DMS 273 treated with DMSO at 0.1 percent for 48 hours (cell line): ENCODE measurements around the gene CRYGS.
"Not testable (repeated sequence)": the region's sequence is repeated elsewhere in the genome, so short reads cannot be mapped to it uniquely, and the experiment has no call there.

ENCODE experiments used
- DNase-seq: peaks from one replicate; lab custom pipeline; 2025; lab: John Stamatoyannopoulos, UW

The CRYGS gene

DNA sequence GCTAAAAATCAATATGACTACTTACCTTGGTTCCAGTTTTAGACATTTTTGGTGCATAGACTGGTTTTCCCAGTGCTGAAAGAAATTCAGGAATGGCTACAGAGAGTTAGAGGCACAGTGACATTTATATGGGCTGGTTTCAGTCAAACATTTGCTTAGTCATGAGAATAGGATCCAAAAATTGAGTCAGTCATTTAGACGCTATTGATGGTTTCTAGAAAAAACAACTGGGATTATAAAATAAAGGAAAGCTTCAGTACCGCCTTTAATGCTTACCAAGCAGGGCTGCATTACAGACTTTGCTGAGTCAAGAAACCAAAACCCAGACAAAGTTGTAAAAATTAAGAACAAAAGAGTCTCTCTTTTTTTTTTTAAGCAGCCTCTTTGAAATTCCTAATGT lies at the start of gene CRYGS:
Gene CRYGS, minus strand, starts transcription at position 100 of the 400 bp plus-strand sequence. Its CDS starts 54 bp downstream, at position 46.
- no peak for DNase-seq

- no peak for DNase-seq
Observed at GRCh38 chr3:186593862-186594261, 49.7 kb upstream of the CRYGS start.

GRCh38 chr3:186592682-186593081 lies 48.5 kb upstream of the CRYGS start:
- DNase-seq: no peak

- DNase-seq: no peak
Observed at GRCh38 chr3:186590580-186591295, 46.6 kb upstream of the CRYGS start.

DNA sequence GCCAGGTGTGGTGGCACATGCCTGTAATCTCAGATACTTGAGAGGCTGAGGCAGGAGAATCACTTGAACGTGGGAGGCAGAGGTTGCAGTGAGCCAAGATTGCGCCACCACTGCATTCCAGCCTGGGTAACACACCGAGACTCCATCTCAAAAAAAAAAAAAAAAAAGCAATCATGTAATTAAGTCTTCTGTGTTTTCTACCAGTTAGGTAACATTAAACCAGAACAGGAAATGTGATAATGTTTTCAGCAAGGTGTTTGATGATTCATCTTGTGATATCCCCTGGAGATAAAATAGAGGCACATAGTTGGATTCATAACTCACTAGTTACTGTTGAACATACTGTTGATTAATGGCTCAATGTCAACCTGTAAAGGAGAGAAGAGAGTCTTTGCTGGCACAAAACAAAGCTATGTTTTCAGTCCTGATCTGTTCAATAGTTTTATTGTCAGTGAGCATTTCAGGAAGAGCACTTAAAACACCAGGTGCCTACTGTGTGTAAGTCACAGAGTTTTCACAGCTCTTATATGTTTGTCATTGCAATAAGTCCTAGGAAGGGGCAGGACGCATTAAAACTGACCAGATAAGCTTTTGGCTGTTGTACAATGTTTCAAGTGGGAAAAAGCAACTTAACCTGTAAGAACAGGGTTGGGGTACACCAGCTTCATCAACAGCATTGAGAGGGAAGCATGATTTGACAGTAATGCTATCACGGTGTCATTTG lies 45.8 kb upstream of the CRYGS start:
- DNase-seq: no peak

GRCh38 chr3:186589121-186589520 lies 44.9 kb upstream of the CRYGS start:
- DNase-seq: no peak

DNA sequence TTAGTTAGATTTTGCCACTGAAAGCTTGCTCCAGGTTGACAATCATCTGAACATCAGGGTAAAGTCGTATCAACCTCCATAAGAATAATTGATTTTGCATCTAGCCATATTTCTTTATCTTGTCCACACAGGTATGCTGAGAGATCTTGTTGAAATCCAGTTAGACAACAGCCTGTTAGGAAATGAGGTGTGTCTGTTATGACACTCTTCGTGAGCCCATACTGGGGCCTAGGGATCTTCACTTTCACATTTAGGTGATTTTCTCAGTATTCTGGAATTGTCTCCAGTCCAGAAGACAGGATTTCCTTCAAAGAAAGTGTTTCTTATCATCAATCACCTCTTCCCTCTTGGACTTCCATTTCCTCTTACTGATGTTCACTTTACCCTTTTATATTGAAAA lies 44.5 kb upstream of the CRYGS start:
- no peak for DNase-seq

DNA sequence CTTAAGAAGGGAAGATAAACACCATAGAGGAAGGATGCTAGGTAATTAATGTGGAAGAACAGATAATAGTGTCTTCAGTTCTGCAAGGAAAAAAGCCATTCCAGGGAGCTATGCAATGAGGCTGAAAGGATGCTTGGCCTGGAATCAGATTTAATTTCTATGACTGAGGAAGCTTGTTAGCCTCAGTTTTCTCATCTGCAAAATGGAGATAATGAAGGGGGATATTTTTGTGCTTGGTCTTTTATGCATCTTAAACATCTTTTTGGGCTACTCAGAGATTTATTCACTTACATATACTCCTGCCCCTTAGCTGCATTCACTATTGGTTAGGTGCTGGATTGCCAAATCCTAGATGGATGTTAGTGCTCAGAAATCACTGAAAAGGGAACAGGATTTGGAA lies 43.0 kb upstream of the CRYGS start:
- no peak for DNase-seq

DNA sequence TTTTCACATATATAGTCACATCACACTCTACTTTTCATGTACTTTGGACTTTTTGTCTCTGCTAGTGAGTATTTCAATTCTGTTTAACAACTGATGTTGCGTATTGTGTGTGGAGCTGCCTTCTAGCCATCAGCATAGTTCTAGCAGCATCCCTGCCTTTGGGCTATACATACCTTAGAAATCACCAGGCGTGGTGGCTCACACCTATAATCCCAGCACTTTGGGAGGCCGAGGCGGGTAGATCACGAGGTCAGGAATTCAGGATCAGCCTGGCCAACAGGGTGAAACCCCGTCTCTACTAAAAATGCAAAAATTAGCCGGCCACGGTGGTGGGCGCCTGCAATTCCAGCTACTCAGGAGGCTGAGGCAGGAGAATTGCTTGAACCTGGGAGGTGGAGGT lies 42.1 kb upstream of the CRYGS start:
- not testable (repeated sequence) for DNase-seq

GRCh38 chr3:186583831-186584230 lies 39.7 kb upstream of the CRYGS start:
- DNase-seq: no peak

DNA sequence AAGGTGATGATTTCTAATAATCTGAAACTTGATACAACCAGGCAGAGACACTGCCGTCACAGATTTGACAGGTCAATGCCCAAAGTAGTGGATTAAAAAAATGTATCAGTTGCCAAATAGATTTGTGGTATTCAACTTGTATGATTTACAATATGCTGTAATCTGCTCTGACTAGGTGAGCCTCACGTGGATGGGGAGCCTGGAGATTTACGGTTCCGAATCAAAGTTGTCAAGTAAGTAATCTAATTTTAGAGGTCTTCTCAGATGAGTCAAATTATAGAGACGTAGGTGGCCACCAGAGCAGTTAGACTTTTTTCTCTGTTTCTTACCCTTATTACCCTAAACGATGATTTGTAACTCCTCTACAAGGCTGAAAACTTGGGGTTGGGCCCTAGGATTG lies 38.4 kb upstream of the CRYGS start:
- no peak for DNase-seq

DNA sequence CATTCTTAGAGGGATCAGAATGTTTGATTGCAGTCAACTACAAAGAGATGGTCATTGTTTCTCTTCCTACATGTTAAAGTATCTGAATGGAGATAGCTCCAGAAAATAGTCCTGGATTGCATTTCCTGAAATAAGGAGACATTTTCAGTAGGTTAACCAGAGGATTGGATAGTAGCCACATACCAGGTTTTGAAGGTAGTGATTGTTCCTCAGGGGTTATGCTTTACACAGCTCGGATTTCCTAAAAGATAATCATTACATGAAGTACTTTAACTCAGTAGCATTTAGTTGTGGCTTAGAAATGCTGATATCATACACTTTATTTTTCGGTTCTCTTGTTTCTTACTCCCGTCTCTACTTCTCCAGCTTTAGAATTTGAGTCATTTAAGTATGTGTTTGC lies 36.6 kb upstream of the CRYGS start:
- no peak for DNase-seq

GRCh38 chr3:186577521-186577920 lies 33.3 kb upstream of the CRYGS start:
- DNase-seq: no peak

DNA sequence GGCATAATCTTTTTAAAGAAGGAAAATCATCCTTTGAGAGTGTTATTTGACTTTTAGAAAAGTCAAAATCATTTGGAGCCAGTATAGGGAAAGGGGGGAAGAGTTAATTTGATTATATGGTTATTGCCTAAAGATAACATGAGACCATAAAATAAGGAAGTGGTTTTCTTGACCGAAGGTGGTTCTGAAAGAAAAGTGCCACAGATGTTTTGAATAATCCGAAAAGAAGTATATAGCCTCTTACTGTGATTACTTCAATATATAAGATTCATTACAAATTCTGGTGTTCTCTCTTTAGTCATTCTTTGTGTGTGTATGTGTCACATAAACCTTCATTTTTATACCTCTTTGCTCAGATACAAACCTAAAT lies 27.4 kb upstream of the CRYGS start:
- DNase-seq: no peak

GRCh38 chr3:186570941-186571643 lies 26.9 kb upstream of the CRYGS start:
- DNase-seq: no peak

DNA sequence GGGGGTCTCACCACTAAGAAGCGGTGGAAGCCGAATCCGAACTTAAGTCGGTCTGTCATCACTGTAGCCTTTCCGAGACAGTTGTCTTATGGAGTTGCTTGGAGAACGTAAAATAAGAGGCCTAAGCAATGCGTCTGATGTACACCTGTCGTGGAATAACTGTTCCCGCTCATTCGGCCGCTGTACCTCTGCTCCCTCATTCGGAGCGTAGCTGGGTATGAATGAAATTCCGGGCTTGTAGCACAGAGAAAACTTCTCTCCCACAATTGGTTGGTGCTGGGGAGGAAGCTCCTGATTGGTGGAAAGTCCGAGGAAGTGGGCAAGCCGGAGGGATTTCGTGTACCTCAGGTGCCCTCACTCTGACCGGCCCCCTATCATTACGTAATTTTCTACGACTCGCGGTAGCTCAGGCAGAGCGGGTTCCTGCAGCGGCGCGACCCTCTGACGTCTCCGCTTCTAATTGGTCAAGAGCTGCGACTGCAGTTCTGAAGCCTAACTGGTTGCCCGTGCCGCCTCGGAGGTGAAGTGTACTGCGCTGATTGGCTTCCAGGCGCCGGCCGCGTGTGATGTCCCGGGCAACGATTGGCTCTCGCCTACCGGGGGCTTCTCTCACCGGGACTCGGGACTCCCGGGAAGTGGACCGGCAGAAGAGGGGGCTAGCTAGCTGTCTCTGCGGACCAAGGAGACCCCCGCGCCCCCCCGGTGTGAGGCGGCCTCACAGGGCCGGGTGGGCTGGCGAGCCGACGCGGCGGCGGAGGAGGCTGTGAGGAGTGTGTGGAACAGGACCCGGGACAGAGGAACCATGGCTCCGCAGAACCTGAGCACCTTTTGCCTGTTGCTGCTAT lies 26.1 kb upstream of the CRYGS start, which contains the start of gene DNAJB11:
Gene DNAJB11, plus strand, starts transcription at position 625 of the 845 bp plus-strand sequence. Its CDS starts 178 bp downstream, at position 803.
- DNase-seq: peak; percentile 99

DNA sequence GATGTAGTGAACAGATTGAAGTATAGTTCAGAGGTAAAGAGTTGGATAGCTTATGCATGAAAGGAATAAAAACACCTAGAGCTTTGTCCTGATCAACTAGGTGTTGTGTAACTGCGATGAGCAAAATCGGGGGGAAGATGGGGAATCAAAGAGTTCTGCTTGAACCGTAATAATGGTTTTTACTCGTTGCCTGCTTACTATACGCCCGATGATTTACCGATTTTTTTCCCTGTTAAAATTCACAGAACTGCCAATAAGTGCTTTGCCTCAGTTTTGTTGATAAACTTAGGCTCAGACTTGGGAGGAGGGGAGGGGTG lies 25.6 kb upstream of the CRYGS start:
- no peak for DNase-seq

- not testable (repeated sequence) for DNase-seq
Observed at GRCh38 chr3:186569361-186569760, 25.2 kb upstream of the CRYGS start.

GRCh38 chr3:186567072-186567921 lies 23.1 kb upstream of the CRYGS start, which contains the start of gene TBCCD1:
TBCCD1 (minus strand) TSS chr3:186567339; CDS start chr3:186564329, 3,010 bp downstream.
- DNase-seq: peak; percentile 74

- DNase-seq: no peak
Observed at GRCh38 chr3:186566772-186567071, 22.5 kb upstream of the CRYGS start.

DNA sequence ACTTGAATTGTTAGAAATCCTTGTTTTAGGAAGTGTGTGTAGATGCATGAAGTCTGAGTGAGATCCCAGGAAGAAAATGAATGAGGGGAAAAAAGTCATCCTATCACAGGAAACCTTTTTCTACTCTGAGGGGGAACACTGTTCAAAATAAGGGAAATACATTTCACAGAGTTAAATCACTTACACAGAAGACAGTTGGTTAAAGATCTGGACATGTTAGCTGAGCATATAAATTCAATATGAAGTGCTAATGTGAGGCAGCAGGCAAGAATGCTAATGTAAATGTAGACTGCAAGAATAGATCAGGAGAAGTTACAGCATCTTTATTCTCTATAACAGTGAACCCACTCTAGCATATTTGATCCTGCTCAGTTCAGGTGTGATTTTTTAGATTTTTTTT lies 20.4 kb upstream of the CRYGS start:
- DNase-seq: no peak
